GOT3 (cell line): Measurements from ENCODE around the gene TCF19.

Experiments
- DNase-seq: peaks from one replicate; lab custom pipeline; 2025; ENCODE audit warnings: mixed read lengths; lab: John Stamatoyannopoulos, UW

TCF19 gene

GRCh38 chr6:31128093-31128676 lies 30.2 kb upstream of the TCF19 start:
- DNase-seq = peak; percentile 17

GRCh38 chr6:31129130-31129529 lies 29.3 kb upstream of the TCF19 start:
- DNase-seq = no peak

GRCh38 chr6:31130751-31131150 lies 27.6 kb upstream of the TCF19 start:
- DNase-seq = no peak

- no peak for DNase-seq
Measured at GRCh38 chr6:31131595-31131994, 26.8 kb upstream of the TCF19 start.

- no peak for DNase-seq
Measured at GRCh38 chr6:31132806-31133205, 25.6 kb upstream of the TCF19 start.

GRCh38 chr6:31135710-31136109 lies 22.7 kb upstream of the TCF19 start:
- DNase-seq = no peak

- no peak for DNase-seq
Measured at GRCh38 chr6:31138982-31139381, 19.4 kb upstream of the TCF19 start, which contains the start of gene PSORS1C2. Gene PSORS1C2 (minus strand): TSS chr6:31139066. CDS start chr6:31139026, 40 bp downstream.

GRCh38 chr6:31139599-31139998 lies 18.8 kb upstream of the TCF19 start:
- no peak for DNase-seq

- DNase-seq = no peak
Measured at GRCh38 chr6:31140643-31141042, 17.7 kb upstream of the TCF19 start.

GRCh38 chr6:31142361-31142761 lies 16.0 kb upstream of the TCF19 start:
- DNase-seq = no peak

- no peak for DNase-seq
Measured at GRCh38 chr6:31143148-31143547, 15.2 kb upstream of the TCF19 start.

GRCh38 chr6:31144296-31144969 lies 14.0 kb upstream of the TCF19 start:
- DNase-seq = no peak

GRCh38 chr6:31144970-31145340 lies 13.4 kb upstream of the TCF19 start:
- DNase-seq = no peak

- DNase-seq = no peak
Measured at GRCh38 chr6:31145386-31145785, 13.0 kb upstream of the TCF19 start.

GRCh38 chr6:31149827-31150447 lies 8.5 kb upstream of the TCF19 start:
- DNase-seq = no peak

GRCh38 chr6:31152781-31153180 lies 5.6 kb upstream of the TCF19 start:
- no peak for DNase-seq

GRCh38 chr6:31154436-31154835 lies 4.0 kb upstream of the TCF19 start:
- no peak for DNase-seq

- DNase-seq = no peak
Measured at GRCh38 chr6:31156641-31157040, 1.7 kb upstream of the TCF19 start.

GRCh38 chr6:31157513-31158139 lies 763 bp upstream of the TCF19 start, which contains the start of gene CCHCR1:
Gene CCHCR1 (minus strand): TSS chr6:31157802. CDS start chr6:31157600, 202 bp downstream.
- DNase-seq = no peak

- no peak for DNase-seq
Measured at GRCh38 chr6:31158863-31159855, 770 bp downstream of the TCF19 start.
